Loucy (cell line): ENCODE data around the gene FBXO4.

Source experiments
- EZH2phosphoT487 ChIP-seq: fragments of 200-600 bp; IDR thresholded peaks from 2 replicates; pipeline ENCODE4 v1.6.1; 2018; ENCODE audit warnings: antibody characterized with exemption, mild to moderate bottlenecking, moderate library complexity, borderline replicate concordance
- TF ChIP-seq, protein P1 (sequence below): fragments of 200-600 bp; sonication (generic); conservative IDR thresholded peaks from 2 replicates; pipeline ENCODE4 v1.5.1; 2014; ENCODE audit warnings: mild to moderate bottlenecking, antibody characterized with exemption, low read length

DNA sequence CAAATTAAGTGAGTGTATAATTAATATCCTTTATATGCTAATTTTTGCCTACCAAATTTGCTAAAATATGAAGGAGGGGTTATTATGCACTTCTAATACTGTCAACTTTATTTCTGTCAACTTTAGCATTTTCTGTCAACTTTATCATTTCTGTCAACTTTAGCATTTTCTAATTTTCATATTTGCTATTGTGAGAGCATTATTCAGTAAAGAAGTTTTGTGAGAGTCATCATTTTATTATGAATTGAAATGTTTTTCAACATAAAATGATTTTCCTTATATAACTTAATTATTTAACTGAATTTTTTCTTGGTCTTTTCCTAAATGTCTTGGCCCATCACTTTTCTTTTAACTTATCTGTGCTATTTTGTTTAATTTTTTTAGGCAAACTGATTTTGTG lies 58.2 kb downstream of the FBXO4 start:
- TF ChIP-seq, protein P1, sequence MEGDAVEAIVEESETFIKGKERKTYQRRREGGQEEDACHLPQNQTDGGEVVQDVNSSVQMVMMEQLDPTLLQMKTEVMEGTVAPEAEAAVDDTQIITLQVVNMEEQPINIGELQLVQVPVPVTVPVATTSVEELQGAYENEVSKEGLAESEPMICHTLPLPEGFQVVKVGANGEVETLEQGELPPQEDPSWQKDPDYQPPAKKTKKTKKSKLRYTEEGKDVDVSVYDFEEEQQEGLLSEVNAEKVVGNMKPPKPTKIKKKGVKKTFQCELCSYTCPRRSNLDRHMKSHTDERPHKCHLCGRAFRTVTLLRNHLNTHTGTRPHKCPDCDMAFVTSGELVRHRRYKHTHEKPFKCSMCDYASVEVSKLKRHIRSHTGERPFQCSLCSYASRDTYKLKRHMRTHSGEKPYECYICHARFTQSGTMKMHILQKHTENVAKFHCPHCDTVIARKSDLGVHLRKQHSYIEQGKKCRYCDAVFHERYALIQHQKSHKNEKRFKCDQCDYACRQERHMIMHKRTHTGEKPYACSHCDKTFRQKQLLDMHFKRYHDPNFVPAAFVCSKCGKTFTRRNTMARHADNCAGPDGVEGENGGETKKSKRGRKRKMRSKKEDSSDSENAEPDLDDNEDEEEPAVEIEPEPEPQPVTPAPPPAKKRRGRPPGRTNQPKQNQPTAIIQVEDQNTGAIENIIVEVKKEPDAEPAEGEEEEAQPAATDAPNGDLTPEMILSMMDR = no peak
- no peak for TF ChIP-seq EZH2phosphoT487
